Neural progenitor cell (in vitro differentiated cells): ENCODE measurements around the gene OS9. TPM values are rescaled to one million over a fixed set of nuclear protein-coding genes. Genes with fewer than 3 reads are reported as not detected.

Experiments used
- DNase-seq: peaks from one replicate; pipeline ENCODE4 v3.0.0-alpha.2; 2016; ENCODE audit warnings: low spot score
- H2AFZ ChIP-seq: fragments of 200-600 bp; sonication (generic); replicated peaks from 2 replicates; pipeline ENCODE4 v1.6.1; 2016; ENCODE audit warnings: antibody characterized with exemption
- H3F3A ChIP-seq: fragments of 200-600 bp; sonication (generic); 2 replicates; pipeline ENCODE4 v1.6.1; 2016; ENCODE audit warnings: antibody characterized with exemption, low read depth
- H3K27ac ChIP-seq: fragments of 200-600 bp; sonication (generic); 2 replicates; pipeline ENCODE4 v1.5.1; 2016; ENCODE audit warnings: mild to moderate bottlenecking
- H3K27me3 ChIP-seq: fragments of 200-600 bp; sonication (generic); 2 replicates; pipeline ENCODE4 v1.6.1; 2016; ENCODE audit warnings: mild to moderate bottlenecking, moderate library complexity
- H3K36me3 ChIP-seq: fragments of 200-600 bp; sonication (generic); 2 replicates; pipeline ENCODE4 v1.5.1; 2016
- H3K4me1 ChIP-seq: fragments of 200-600 bp; sonication (generic); 2 replicates; pipeline ENCODE4 v1.6.1; 2016; ENCODE audit warnings: mixed run types
- H3K4me2 ChIP-seq: fragments of 200-600 bp; sonication (generic); 2 replicates; pipeline ENCODE4 v1.6.1; 2016
- H3K4me3 ChIP-seq: fragments of 200-600 bp; sonication (generic); 2 replicates; pipeline ENCODE4 v1.5.1; 2016
- H3K79me2 ChIP-seq: fragments of 200-600 bp; sonication (generic); 2 replicates; pipeline ENCODE4 v1.6.1; 2016; ENCODE audit warnings: low read depth
- H3K9ac ChIP-seq: fragments of 200-600 bp; sonication (generic); 2 replicates; pipeline ENCODE4 v1.6.1; 2016
- H3K9me3 ChIP-seq: fragments of 200-600 bp; sonication (generic); 2 replicates; pipeline ENCODE4 v1.5.1; 2016; ENCODE audit warnings: low read depth
- H4K20me1 ChIP-seq: fragments of 200-600 bp; sonication (generic); 2 replicates; pipeline ENCODE4 v1.6.1; 2016; ENCODE audit warnings: low read depth
- H3K27ac Mint-ChIP-seq: 3 replicates; pipeline ENCODE4 v1.8.0; 2021; ENCODE audit warnings: mixed read lengths
- H3K27me3 Mint-ChIP-seq: 2 replicates; pipeline ENCODE4 v1.8.0; 2022; ENCODE audit warnings: low read depth, mild to moderate bottlenecking, inconsistent platforms, moderate library complexity, mixed read lengths; ENCODE audit not compliant: insufficient read depth
- H3K36me3 Mint-ChIP-seq: 3 replicates; pipeline ENCODE4 v1.8.0; 2021; ENCODE audit warnings: mixed read lengths
- H3K4me1 Mint-ChIP-seq: 3 replicates; pipeline ENCODE4 v1.8.0; 2021; ENCODE audit warnings: mixed read lengths
- H3K4me3 Mint-ChIP-seq: 3 replicates; pipeline ENCODE4 v1.8.0; 2021; ENCODE audit warnings: mild to moderate bottlenecking, moderate library complexity, mixed read lengths
- H3K9me3 Mint-ChIP-seq: 3 replicates; pipeline ENCODE4 v1.8.0; 2020; ENCODE audit warnings: mixed read lengths
- EZH2 ChIP-seq: fragments of 200-600 bp; sonication (generic); IDR thresholded peaks from 2 replicates; pipeline ENCODE4 v1.6.1; 2017; ENCODE audit warnings: antibody characterized with exemption, mild to moderate bottlenecking, moderate library complexity
- EZH2phosphoT487 ChIP-seq: fragments of 200-600 bp; sonication (generic); IDR thresholded peaks from 2 replicates; pipeline ENCODE4 v1.6.1; 2017; ENCODE audit warnings: antibody characterized with exemption
- total RNA-seq: library from RNA; depleted of rRNA; stranded (reverse); fragments of >200 nt; gene quantifications from 2 replicates; pipeline ENCODE4 v1.2.3, GENCODE V29; 2015; ENCODE audit warnings: low replicate concordance
- TF ChIP-seq, protein P1 (sequence below): fragments of 200-600 bp; sonication (generic); IDR thresholded peaks from 2 replicates; pipeline ENCODE4 v1.5.1; 2017; ENCODE audit warnings: antibody characterized with exemption, mild to moderate bottlenecking

Gene OS9
- total RNA-seq, 1 donor from 2014 or later = 113 TPM

DNA sequence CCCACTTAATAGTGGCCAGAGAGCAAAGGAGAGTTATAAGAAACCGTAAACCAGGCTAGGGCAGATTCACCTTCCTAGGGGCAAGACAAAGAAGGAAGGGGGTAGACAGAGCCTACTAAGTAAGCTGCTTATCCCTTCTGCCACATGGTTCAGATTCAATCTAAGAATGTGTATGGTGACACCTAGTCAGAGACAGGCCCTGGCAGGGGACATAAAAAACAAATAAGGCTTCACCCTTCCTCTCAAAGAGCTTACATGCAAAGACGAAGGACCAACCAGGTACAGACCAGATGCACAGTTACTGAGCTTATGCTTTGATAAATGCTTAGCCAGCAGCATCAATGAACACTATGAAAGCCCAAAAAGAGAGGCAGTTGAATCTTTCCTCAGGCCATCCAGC, 68.5 kb downstream of the OS9 start:
- Histone ChIP-seq H3K9ac (no peak overlapping the region), H3K27ac (no peak overlapping the region), H3K27me3 (peaks cover 59% of the 10 kb centered on the region), H3F3A (peaks cover 32% of the 10 kb centered on the region), H3K4me1 (peaks cover 21% of the 10 kb centered on the region), H3K4me3 (no peak overlapping the region), H4K20me1 (peaks cover 79% of the 10 kb centered on the region), H2AFZ (no peak overlapping the region), H3K4me2 (no peak overlapping the region), H3K79me2 (no peaks in the 10 kb centered on the region), H3K36me3 (no peaks in the 10 kb centered on the region), H3K9me3 (no peaks in the 10 kb centered on the region)
- Mint-ChIP-seq H3K36me3 (peaks cover 11% of the 10 kb centered on the region), H3K4me1 (peaks cover 14% of the 10 kb centered on the region), H3K4me3 (no peak overlapping the region), H3K27ac (no peak overlapping the region), H3K9me3 (peaks cover 2% of the 10 kb centered on the region), H3K27me3 (peaks cover 55% of the 10 kb centered on the region)
- no peak for DNase-seq
- TF ChIP-seq EZH2 = no peak
- TF ChIP-seq, protein P1, sequence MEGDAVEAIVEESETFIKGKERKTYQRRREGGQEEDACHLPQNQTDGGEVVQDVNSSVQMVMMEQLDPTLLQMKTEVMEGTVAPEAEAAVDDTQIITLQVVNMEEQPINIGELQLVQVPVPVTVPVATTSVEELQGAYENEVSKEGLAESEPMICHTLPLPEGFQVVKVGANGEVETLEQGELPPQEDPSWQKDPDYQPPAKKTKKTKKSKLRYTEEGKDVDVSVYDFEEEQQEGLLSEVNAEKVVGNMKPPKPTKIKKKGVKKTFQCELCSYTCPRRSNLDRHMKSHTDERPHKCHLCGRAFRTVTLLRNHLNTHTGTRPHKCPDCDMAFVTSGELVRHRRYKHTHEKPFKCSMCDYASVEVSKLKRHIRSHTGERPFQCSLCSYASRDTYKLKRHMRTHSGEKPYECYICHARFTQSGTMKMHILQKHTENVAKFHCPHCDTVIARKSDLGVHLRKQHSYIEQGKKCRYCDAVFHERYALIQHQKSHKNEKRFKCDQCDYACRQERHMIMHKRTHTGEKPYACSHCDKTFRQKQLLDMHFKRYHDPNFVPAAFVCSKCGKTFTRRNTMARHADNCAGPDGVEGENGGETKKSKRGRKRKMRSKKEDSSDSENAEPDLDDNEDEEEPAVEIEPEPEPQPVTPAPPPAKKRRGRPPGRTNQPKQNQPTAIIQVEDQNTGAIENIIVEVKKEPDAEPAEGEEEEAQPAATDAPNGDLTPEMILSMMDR = no peak
- no peak for TF ChIP-seq EZH2phosphoT487

DNA sequence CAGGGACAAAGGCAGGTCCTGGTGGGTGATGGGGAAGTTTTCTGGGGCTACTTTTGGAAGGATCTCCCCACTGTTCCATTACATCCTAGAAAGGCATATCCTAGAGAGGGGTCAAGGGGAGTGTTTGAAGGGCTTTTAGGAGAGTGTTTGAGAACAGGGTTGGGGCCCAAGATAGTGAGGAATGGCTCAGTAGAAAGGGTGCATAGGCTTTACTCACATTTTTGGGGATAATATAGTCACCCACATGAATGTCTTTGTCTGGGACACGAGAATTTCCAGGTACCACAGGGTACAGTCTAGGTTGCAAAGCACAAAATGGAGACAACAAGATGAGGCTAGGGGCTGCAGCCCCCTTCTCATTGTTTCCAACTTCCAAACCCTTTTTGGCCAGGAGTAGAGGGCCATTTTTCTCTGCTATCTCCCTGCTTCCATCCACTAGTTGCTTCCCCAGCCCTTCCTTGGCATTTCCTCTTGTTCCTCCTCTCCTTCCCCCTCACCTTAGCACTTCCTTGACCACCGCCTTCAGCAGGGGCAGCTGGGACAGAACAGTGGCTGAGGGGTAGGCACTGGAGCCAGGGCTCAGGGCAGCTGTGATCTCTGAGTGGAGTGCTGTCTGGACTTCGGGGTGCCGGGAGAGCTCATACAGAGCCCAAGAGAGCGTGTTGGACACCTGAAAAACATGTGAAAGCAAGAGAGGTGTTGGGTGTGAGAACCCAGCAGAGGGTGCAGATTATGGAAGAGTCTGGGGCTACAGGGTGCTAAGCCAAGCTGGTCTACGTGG, 70.1 kb downstream of the OS9 start:
- Histone ChIP-seq H2AFZ (no peak overlapping the region), H3K79me2 (no peaks in the 10 kb centered on the region), H3K4me1 (peaks cover 24% of the 10 kb centered on the region), H3K27me3 (peaks cover 62% of the 10 kb centered on the region), H3K4me2 (no peak overlapping the region), H3K27ac (no peak overlapping the region), H3F3A (peaks cover 36% of the 10 kb centered on the region), H3K9me3 (no peaks in the 10 kb centered on the region), H4K20me1 (peaks cover 64% of the 10 kb centered on the region), H3K9ac (no peak overlapping the region), H3K4me3 (no peak overlapping the region), H3K36me3 (no peaks in the 10 kb centered on the region)
- H3K4me1 Mint-ChIP-seq = peaks cover 14% of the 10 kb centered on the region
- no peak overlapping the region for H3K27ac Mint-ChIP-seq
- peaks cover 11% of the 10 kb centered on the region for H3K36me3 Mint-ChIP-seq
- peaks cover 2% of the 10 kb centered on the region for H3K9me3 Mint-ChIP-seq
- peak overlapping the region; percentile 44 for H3K4me3 Mint-ChIP-seq
- TF ChIP-seq EZH2 (no peak), EZH2phosphoT487 (no peak)
- TF ChIP-seq, protein P1 = no peak
- H3K27me3 Mint-ChIP-seq = peaks cover 56% of the 10 kb centered on the region
- DNase-seq = no peak

DNA sequence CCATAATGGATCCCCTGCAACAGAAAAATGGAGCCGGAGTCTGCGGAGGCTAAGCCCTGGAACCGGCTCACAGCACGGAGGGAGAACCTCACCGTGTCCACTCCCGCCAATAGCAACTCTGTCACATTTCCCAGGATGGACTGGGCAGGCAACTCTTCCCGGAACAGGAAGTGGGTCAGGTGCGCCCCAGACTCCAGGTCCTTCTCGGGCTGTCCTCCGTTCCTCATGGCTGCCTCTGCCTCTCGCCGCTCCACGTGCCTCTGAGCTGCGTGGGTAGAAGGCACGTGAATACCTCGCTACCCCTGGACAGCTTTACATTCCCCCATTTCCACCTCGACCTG, 70.7 kb downstream of the OS9 start:
- Histone ChIP-seq H3K4me2 (peak overlapping the region; percentile 79), H3K79me2 (no peaks in the 10 kb centered on the region), H3K9me3 (no peaks in the 10 kb centered on the region), H3K9ac (no peak overlapping the region), H2AFZ (peak overlapping the region; percentile 88), H3K27me3 (peaks cover 62% of the 10 kb centered on the region), H3K4me1 (peaks cover 24% of the 10 kb centered on the region), H3F3A (peaks cover 32% of the 10 kb centered on the region), H3K36me3 (no peaks in the 10 kb centered on the region), H3K4me3 (peak overlapping the region; percentile 44), H3K27ac (no peak overlapping the region), H4K20me1 (peaks cover 58% of the 10 kb centered on the region)
- Mint-ChIP-seq H3K27ac (no peak overlapping the region), H3K9me3 (peaks cover 2% of the 10 kb centered on the region), H3K27me3 (peaks cover 55% of the 10 kb centered on the region), H3K36me3 (peaks cover 13% of the 10 kb centered on the region), H3K4me1 (peaks cover 14% of the 10 kb centered on the region), H3K4me3 (peak overlapping the region; percentile 50)
- TF ChIP-seq, protein P1 = no peak
- no peak for TF ChIP-seq EZH2phosphoT487
- TF ChIP-seq EZH2 = no peak
- no peak for DNase-seq
